BLaER1 (cell line): ENCODE measurements around the gene NOTCH1.

ENCODE experiments used
- H3K27ac ChIP-seq: shearing (Covaris generic); formaldehyde crosslinking; 2 replicates; pipeline ENCODE4 v1.8.1; 2022
- H3K27me3 ChIP-seq: shearing (Covaris generic); formaldehyde crosslinking; 2 replicates; pipeline ENCODE4 v1.8.1; 2022
- H3K36me3 ChIP-seq: shearing (Covaris generic); formaldehyde crosslinking; 2 replicates; pipeline ENCODE4 v1.8.1; 2022
- H3K4me1 ChIP-seq: shearing (Covaris generic); formaldehyde crosslinking; 2 replicates; pipeline ENCODE4 v1.8.1; 2022
- H3K4me2 ChIP-seq: shearing (Covaris generic); formaldehyde crosslinking; 2 replicates; pipeline ENCODE4 v1.8.1; 2022
- H3K4me3 ChIP-seq: shearing (Covaris generic); formaldehyde crosslinking; 2 replicates; pipeline ENCODE4 v1.8.1; 2022
- H3K9ac ChIP-seq: shearing (Covaris generic); formaldehyde crosslinking; 2 replicates; pipeline ENCODE4 v1.8.1; 2022
- H3K9me3 ChIP-seq: shearing (Covaris generic); formaldehyde crosslinking; 2 replicates; pipeline ENCODE4 v1.8.1; 2022
- H4K20me1 ChIP-seq: shearing (Covaris generic); formaldehyde crosslinking; 2 replicates; pipeline ENCODE4 v1.8.1; 2022
- Cebpa-rat ChIP-seq: shearing (Covaris generic); IDR thresholded peaks from 2 replicates; pipeline ENCODE4 v1.8.1; 2022

Gene NOTCH1

DNA sequence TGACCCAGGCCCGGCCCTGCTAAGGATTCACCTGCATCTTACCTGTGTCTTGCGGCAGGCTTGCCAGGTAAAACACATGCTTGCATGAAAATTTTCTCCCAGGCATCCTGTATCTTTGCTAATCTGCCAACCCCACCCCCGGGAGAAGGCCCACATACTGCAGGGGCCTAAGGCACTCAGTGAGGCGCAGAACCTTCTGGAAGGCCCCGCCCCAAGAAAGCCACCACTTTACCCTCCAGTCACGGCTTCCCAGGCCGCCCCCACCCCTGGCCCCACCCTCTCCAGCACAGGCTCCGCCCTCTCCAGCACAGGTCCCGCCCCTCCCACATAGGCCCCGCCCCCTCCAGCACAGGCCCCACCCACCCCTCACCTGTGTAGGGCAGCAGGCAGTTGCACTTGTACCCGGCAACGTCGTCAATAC is 33.2 kb downstream of the NOTCH1 start:
- H3K36me3 ChIP-seq, result peaks cover 98% of the 10 kb centered on the region
- TF ChIP-seq Cebpa-rat, result no peak

DNA sequence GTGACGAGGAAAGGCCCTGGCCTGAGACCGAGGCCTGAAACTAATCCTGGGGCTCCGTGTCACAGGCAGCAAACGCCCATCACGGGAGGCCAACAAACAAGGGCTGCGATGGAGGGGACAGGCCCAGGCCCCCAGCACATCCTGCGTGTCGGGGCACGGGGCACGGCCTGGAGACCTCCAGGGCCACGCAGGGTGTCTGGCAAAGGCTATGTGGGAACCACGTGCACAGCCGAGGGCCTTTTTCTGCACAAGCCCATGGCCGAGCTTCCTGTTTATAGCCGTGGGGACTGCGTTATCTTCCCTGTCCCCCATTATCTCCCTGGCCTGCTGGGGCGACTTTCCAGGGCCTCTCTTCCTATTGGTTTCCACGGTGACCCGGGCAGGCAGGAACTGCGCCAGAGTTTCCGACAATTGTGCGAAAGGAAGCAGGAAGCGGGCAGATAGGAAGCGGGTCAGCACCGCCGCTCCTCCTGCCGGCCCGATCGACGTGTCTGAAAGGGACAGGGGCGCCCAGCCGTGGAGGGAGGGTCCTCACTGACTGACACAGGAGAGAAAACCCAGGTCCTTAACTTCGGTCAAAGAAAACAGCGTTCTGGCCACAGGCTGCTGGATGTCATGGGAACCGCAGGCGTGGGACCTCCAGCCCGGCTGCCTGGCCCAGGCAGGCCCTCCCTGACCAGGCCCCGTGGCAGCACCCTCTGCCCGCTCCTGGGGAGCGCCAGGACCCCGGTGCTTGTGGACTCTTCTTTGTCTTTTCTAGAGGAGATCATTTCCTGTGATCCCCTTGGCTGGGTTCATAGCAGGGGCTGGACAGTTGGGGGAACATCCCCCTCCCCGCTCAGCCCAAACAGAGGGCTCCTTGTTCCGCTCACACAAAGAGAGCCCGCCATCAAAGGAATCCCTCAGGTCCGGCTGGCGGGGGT is 33.9 kb downstream of the NOTCH1 start:
- H3K27ac ChIP-seq, result no peak overlapping the region
- peaks cover 98% of the 10 kb centered on the region for H3K36me3 ChIP-seq
- H3K4me2 ChIP-seq, result no peak overlapping the region
- no peak overlapping the region for H3K9ac ChIP-seq
- no peaks in the 10 kb centered on the region for H3K4me1 ChIP-seq
- no peaks in the 10 kb centered on the region for H3K9me3 ChIP-seq
- peaks cover 72% of the 10 kb centered on the region for H4K20me1 ChIP-seq
- no peaks in the 10 kb centered on the region for H3K27me3 ChIP-seq
- H3K4me3 ChIP-seq, result no peak overlapping the region
- no peak for TF ChIP-seq Cebpa-rat

More for the DNA sequence above, 33.2 kb downstream of the NOTCH1 start:
- Histone ChIP-seq H3K4me3 (no peak overlapping the region), H4K20me1 (peaks cover 73% of the 10 kb centered on the region), H3K9ac (no peak overlapping the region), H3K4me2 (no peak overlapping the region), H3K9me3 (no peaks in the 10 kb centered on the region), H3K27ac (no peak overlapping the region), H3K27me3 (no peaks in the 10 kb centered on the region), H3K4me1 (no peaks in the 10 kb centered on the region)

DNA sequence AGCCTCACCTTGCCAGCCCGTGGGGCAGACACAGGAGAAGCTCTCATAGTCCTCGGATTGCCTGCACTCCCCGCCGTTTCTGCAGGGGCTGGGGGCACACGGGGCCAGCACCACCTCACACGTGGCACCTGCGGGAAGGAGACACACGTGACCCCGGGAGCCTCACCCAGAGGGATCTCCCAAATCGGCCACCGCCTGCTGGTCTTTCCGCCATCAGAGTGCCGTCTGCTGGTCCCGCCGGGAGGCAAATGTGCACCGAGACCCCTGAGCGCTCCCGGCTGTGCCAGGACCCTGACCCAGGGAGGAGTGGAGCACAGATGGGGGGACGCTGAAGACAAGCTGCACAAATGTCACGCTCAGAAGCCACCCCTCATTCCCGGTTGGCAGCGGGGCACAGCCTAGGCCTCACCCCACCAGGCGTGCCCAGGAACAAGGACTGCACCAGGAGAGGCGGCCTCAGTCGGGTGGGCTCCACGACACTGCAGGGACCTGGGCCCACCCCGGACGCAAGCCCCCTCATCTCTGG is 34.6 kb downstream of the NOTCH1 start:
- no peaks in the 10 kb centered on the region for H3K27me3 ChIP-seq
- TF ChIP-seq Cebpa-rat, result no peak
- peaks cover 65% of the 10 kb centered on the region for H4K20me1 ChIP-seq
- H3K9ac ChIP-seq, result no peak overlapping the region
- H3K36me3 ChIP-seq, result peaks cover 98% of the 10 kb centered on the region
- no peak overlapping the region for H3K27ac ChIP-seq
- H3K4me1 ChIP-seq, result no peaks in the 10 kb centered on the region
- no peak overlapping the region for H3K4me2 ChIP-seq
- H3K4me3 ChIP-seq, result no peak overlapping the region
- H3K9me3 ChIP-seq, result no peaks in the 10 kb centered on the region

DNA sequence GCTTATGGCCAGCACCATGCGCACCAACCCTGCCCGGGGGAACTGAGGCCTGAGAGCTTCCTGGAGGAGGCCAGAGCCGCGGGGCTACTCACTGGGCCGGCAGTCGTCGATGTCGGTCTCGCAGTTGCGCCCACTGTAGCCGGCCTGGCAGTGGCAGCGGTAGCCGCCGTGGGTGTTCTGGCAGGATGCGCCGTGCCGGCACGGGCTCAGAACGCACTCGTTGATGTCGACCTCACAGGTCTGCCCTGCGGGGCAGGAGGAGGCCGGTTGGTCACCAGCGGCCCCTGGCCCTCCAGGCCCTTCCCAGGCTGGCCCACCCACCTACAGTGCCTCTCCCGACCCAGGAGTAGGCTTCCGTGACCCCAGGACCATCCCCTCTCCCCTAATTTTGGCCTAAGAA is 35.3 kb downstream of the NOTCH1 start:
- Histone ChIP-seq H3K27ac (no peak overlapping the region), H3K4me2 (no peak overlapping the region), H3K9me3 (no peaks in the 10 kb centered on the region), H3K4me1 (no peaks in the 10 kb centered on the region), H3K36me3 (peaks cover 98% of the 10 kb centered on the region), H3K9ac (no peak overlapping the region), H3K27me3 (no peaks in the 10 kb centered on the region), H4K20me1 (peaks cover 62% of the 10 kb centered on the region), H3K4me3 (no peak overlapping the region)
- no peak for TF ChIP-seq Cebpa-rat

DNA sequence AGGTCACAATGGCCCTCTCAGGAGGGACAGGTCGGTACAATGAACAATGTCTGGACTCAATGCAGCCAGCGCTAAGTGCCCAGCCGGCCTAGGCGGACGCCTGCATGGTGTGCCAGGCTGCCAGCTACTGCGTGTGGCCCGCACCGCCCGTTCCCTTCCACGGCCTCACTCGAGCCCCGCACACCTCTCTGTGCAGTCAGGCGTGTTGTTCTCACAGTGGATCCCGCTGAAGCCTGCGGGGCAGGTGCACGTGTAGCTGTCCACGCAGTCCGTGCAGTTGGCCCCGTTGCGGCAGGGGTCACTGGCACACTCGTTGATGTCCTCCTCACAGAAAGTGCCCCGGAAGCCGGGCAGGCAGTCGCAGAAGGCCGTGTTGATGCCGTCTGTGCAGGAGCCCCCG is 36.3 kb downstream of the NOTCH1 start:
- H3K27me3 ChIP-seq, result no peaks in the 10 kb centered on the region
- peaks cover 60% of the 10 kb centered on the region for H4K20me1 ChIP-seq
- no peaks in the 10 kb centered on the region for H3K4me1 ChIP-seq
- TF ChIP-seq Cebpa-rat, result no peak
- no peaks in the 10 kb centered on the region for H3K9me3 ChIP-seq
- H3K4me3 ChIP-seq, result no peak overlapping the region
- H3K27ac ChIP-seq, result no peak overlapping the region
- H3K36me3 ChIP-seq, result peaks cover 98% of the 10 kb centered on the region
- no peak overlapping the region for H3K4me2 ChIP-seq
- H3K9ac ChIP-seq, result no peak overlapping the region

DNA sequence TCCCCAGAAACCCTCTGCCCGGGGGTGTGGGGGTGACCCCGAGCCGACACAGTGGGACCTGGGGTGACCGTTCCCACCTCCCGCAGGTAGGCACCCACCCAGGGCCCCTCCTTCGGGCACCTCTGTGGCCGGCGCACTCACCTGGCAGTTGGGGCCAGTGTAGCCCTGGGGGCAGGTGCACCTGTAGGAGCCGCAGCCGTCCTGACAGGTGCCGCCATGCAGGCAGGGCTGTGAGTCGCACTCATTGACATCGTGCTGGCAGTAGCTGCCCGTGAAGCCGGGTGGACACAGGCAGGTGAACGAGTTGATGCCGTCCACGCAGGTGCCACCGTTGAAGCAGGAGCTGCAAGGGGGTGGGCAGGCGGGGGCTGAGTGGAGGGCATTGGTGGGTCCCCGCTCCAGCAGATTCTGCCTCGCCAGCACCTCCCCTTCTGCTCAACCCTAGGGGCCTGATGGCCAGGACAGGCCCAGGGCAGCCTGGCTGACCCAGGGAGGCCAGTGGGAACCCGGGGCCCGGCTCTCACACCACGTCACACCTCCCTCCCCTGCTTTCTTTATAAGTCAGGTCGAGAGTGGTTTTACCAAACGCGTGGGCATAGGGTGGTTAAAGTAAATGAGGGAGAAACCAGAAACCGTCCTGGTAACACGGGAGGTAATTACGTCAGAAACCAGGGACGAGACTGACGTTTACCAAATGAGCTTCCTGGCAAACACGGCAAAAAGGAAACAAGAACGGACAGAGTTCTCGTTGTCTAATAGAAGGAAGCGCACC is 36.9 kb downstream of the NOTCH1 start:
- TF ChIP-seq Cebpa-rat, result no peak
- H3K9ac ChIP-seq, result no peak overlapping the region
- no peaks in the 10 kb centered on the region for H3K4me1 ChIP-seq
- no peak overlapping the region for H3K27ac ChIP-seq
- H3K27me3 ChIP-seq, result no peaks in the 10 kb centered on the region
- peaks cover 98% of the 10 kb centered on the region for H3K36me3 ChIP-seq
- no peak overlapping the region for H3K4me2 ChIP-seq
- no peak overlapping the region for H3K4me3 ChIP-seq
- peaks cover 54% of the 10 kb centered on the region for H4K20me1 ChIP-seq
- H3K9me3 ChIP-seq, result no peaks in the 10 kb centered on the region

DNA sequence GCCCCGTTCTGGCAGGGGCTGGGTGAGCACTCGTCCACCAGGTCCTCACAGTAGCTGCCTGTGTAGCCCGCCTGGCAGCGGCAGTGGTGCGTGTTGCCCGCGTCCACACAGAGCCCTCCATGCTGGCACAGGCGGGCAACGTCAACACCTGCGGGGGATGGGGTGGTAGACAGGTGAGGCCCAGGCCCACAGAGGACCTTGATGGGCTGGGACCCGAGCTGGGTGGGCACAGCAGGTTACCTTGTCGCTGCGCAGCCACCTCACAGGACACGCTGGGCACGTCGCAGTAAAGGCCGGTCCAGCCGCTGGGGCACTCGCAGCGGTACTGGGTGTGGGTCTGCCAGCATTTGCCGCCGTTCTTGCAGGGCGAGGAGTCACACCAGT is 37.9 kb downstream of the NOTCH1 start:
- Histone ChIP-seq H3K36me3 (peaks cover 98% of the 10 kb centered on the region), H3K4me3 (no peak overlapping the region), H3K4me2 (no peak overlapping the region), H3K4me1 (no peaks in the 10 kb centered on the region), H3K27ac (no peak overlapping the region), H3K9me3 (no peaks in the 10 kb centered on the region), H3K9ac (no peak overlapping the region), H4K20me1 (peaks cover 53% of the 10 kb centered on the region; the same call in 1 of the 2 replicates), H3K27me3 (no peaks in the 10 kb centered on the region)
- TF ChIP-seq Cebpa-rat, result no peak

DNA sequence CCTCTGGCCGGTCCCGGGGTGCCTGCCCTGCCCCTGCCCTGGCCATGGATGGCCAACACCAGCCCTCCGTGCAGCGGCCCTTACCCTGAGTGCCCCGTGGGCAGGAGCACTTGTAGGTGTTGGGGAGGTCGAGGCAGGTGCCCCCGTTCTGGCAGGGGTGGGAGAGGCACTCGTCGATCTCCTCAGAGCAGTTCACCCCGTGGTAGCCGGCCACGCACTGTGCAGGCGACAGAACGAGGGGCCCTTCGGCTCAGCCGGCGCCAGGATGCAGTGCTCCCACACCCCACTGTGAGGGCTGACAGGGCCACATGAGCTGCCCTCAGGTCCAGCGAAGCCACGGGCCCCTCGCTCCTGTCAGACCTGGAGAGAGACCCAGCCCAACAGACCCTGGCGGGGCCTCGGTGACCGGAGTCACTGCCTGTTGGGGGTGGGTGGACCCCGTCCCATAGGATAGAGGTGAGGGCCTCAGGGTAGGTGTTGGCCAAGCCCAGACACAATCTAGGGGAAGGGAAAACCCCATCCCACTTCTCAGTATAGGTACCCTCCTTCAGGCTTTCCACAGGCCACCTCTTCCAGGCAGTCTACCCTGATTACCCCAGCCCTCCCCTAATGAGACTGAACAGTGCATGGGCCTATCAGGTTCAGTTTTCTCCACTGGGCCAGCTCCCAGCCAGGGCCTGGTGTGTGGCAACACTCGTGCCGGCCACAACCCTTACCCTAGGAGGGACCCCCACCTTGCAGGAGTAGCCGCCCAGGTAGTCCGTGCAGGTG is 38.4 kb downstream of the NOTCH1 start:
- Histone ChIP-seq H3K4me3 (no peak overlapping the region), H3K9me3 (no peaks in the 10 kb centered on the region), H3K27ac (no peak overlapping the region), H3K36me3 (peaks cover 100% of the 10 kb centered on the region), H3K27me3 (no peaks in the 10 kb centered on the region), H3K9ac (no peak overlapping the region), H3K4me1 (no peaks in the 10 kb centered on the region), H3K4me2 (no peak overlapping the region), H4K20me1 (peaks cover 54% of the 10 kb centered on the region; the same call in 1 of the 2 replicates)
- TF ChIP-seq Cebpa-rat, result no peak

DNA sequence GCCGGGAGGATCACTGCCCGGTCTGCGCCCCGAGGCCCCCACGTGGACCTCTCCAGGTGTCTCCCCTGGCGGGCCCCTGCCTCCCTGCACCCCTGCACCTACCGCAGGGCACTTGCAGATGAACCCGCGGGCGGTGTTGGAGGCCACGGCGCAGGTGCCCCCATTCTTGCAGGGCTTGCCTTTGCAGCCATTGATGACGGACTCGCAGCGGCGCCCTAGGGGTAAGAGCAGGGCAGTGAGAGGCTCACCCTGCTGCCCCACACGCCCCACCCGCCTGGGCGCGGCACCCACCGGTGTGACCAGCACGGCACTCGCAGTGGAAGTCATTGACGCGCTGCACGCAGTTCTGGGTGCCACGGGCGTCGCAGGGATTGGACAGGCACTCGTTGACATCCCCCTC is 39.4 kb downstream of the NOTCH1 start:
- no peak overlapping the region for H3K4me3 ChIP-seq
- H3K27ac ChIP-seq, result no peak overlapping the region
- no peaks in the 10 kb centered on the region for H3K9me3 ChIP-seq
- no peak overlapping the region for H3K9ac ChIP-seq
- peaks cover 100% of the 10 kb centered on the region for H3K36me3 ChIP-seq
- no peaks in the 10 kb centered on the region for H3K27me3 ChIP-seq
- no peak overlapping the region for H3K4me2 ChIP-seq
- peaks cover 46% of the 10 kb centered on the region for H4K20me1 ChIP-seq
- no peak for TF ChIP-seq Cebpa-rat
- no peaks in the 10 kb centered on the region for H3K4me1 ChIP-seq
